Activated CD8-positive, alpha-beta memory T cell treated with anti-CD3 and anti-CD28 coated beads for 48 hours (primary cell): ENCODE data around the gene CNKSR1.

Experiments used
- DNase-seq, 3 experiments: peaks; one replicate each; pipeline ENCODE4 v3.0.0-alpha.2; 2020; ENCODE audit warnings: low read depth in 2 of 3, low spot score in 2 of 3

The CNKSR1 gene

GRCh38 chr1:26184086-26184485 lies 6.8 kb downstream of the CNKSR1 start:
- no peak for DNase-seq

- DNase-seq: no peak
These were observed 7.6 kb downstream of the CNKSR1 start for GRCh38 chr1:26184883-26185282.

GRCh38 chr1:26187882-26188281 lies 10.6 kb downstream of the CNKSR1 start:
- DNase-seq: no peak

GRCh38 chr1:26188477-26188876 lies 11.2 kb downstream of the CNKSR1 start:
- DNase-seq: no peak

- no peak for DNase-seq
These were observed 12.0 kb downstream of the CNKSR1 start for GRCh38 chr1:26189331-26189730.

- DNase-seq: no peak
These were observed 12.5 kb downstream of the CNKSR1 start for GRCh38 chr1:26189751-26190275.

GRCh38 chr1:26190373-26190987 lies 13.2 kb downstream of the CNKSR1 start, which contains the start of gene CATSPER4:
CATSPER4 (plus strand) TSS chr1:26190602; CDS start chr1:26190628, 26 bp downstream.
- no peak for DNase-seq

GRCh38 chr1:26191739-26192138 lies 14.4 kb downstream of the CNKSR1 start:
- no peak for DNase-seq

- DNase-seq: no peak
These were observed 18.5 kb downstream of the CNKSR1 start for GRCh38 chr1:26195805-26196204.

GRCh38 chr1:26197301-26197700 lies 20.0 kb downstream of the CNKSR1 start:
- DNase-seq: no peak

GRCh38 chr1:26197813-26198212 lies 20.5 kb downstream of the CNKSR1 start:
- DNase-seq: no peak

- no peak for DNase-seq
These were observed 23.1 kb downstream of the CNKSR1 start for GRCh38 chr1:26200413-26200812.

GRCh38 chr1:26203642-26204318 lies 26.5 kb downstream of the CNKSR1 start:
- no peak for DNase-seq

GRCh38 chr1:26210147-26210870 lies 33.0 kb downstream of the CNKSR1 start:
- DNase-seq: no peak

GRCh38 chr1:26212726-26213125 lies 35.4 kb downstream of the CNKSR1 start:
- no peak for DNase-seq

GRCh38 chr1:26213335-26213905 lies 36.1 kb downstream of the CNKSR1 start:
- no peak for DNase-seq

- DNase-seq: no peak
These were observed 38.0 kb downstream of the CNKSR1 start for GRCh38 chr1:26215246-26215645.

GRCh38 chr1:26218906-26219494 lies 41.7 kb downstream of the CNKSR1 start:
- no peak for DNase-seq

- no peak for DNase-seq
These were observed 43.1 kb downstream of the CNKSR1 start for GRCh38 chr1:26220199-26220912.

- DNase-seq: no peak
These were observed 43.8 kb downstream of the CNKSR1 start for GRCh38 chr1:26221094-26221493.

- no peak for DNase-seq
These were observed 47.3 kb downstream of the CNKSR1 start for GRCh38 chr1:26224606-26225005.
